Adrenal gland (tissue), 5 donors: ENCODE results near the gene NQO1.

ENCODE experiments used
- CTCF ChIP-seq, 6 experiments: fragments of 450-650 bp in 4 of 6; fragments of 200-600 bp in 2 of 6; sonication (generic) in 1 of 6; IDR thresholded peaks; 1 replicate in 5 of 6; 2 replicates in 1 of 6; pipeline versions ENCODE4 v1.5.1 to v1.8.0; 2016 to 2021; ENCODE audit warnings: antibody characterized with exemption in 6 of 6, mild to moderate bottlenecking in 2 of 6, moderate library complexity in 1 of 6
- POLR2A ChIP-seq, 2 donors: fragments of 450-650 bp; IDR thresholded peaks; one replicate each; pipeline ENCODE4 v1.6.1; 2017; ENCODE audit warnings: antibody characterized with exemption in 2 of 2, mild to moderate bottlenecking in 2 of 2, moderate library complexity in 1 of 2
- donor health status: DM: no; HTN: no; CAD: no.

GRCh38 chr16:69754469-69755310, 28.3 kb upstream of the NQO1 start, which contains the start of gene NOB1:
- TF ChIP-seq CTCF (IDR thresholded peaks at IDR 0.05), result peak; percentile 94 to 100 (median 99)
- peak; percentile 32 to 62 for TF ChIP-seq POLR2A (IDR thresholded peaks at IDR 0.05)
